HL-60 (cell line): ENCODE data around the gene ADGRL3.

Experiments used
- DNase-seq, 2 experiments: peaks; one replicate each; pipeline ENCODE4 v3.0.0-alpha.2; 2010 to 2020; ENCODE audit warnings: low read depth in 1 of 2, low spot score in 1 of 2
- H3K27ac ChIP-seq: fragments of 250-450 bp; sonication (Bioruptor Pico); replicated peaks from 2 replicates; pipeline ENCODE4 v1.5.1; 2020; ENCODE audit warnings: mild to moderate bottlenecking, moderate library complexity
- H3K27me3 ChIP-seq: fragments of 250-450 bp; sonication (Bioruptor Pico); 2 replicates; pipeline ENCODE4 v1.5.1; 2021; ENCODE audit warnings: mild to moderate bottlenecking, moderate library complexity; ENCODE audit not compliant: insufficient read depth, poor library complexity, severe bottlenecking
- H3K4me3 ChIP-seq: replicated peaks from 2 replicates; pipeline ENCODE4 v1.5.1; 2011; ENCODE audit warnings: mild to moderate bottlenecking, control low read depth, low read length; ENCODE audit not compliant: insufficient read depth
- CTCF ChIP-seq: IDR thresholded peaks from one replicate; pipeline ENCODE4 v1.5.1; 2011; ENCODE audit warnings: low read length, control low read depth, inconsistent platforms; ENCODE audit not compliant: insufficient read depth
- GABPA ChIP-seq: IDR thresholded peaks from 2 replicates; pipeline ENCODE4 v1.6.1; 2012; ENCODE audit warnings: low read depth
- POLR2AphosphoS5 ChIP-seq: IDR thresholded peaks from 2 replicates; pipeline ENCODE4 v1.6.1; 2012; ENCODE audit warnings: low read depth
- REST ChIP-seq: IDR thresholded peaks from 2 replicates; pipeline ENCODE4 v1.6.1; 2012; ENCODE audit warnings: low read depth; ENCODE audit not compliant: insufficient replicate concordance
- SPI1 ChIP-seq: IDR thresholded peaks from 2 replicates; pipeline ENCODE4 v1.6.1; 2012; ENCODE audit warnings: low read depth, mild to moderate bottlenecking, borderline replicate concordance

ADGRL3 gene

GRCh38 chr4:61212788-61213187, 12.7 kb downstream of the ADGRL3 start:
- TF ChIP-seq REST (no peak), GABPA (no peak), SPI1 (no peak)
- Histone ChIP-seq H3K27me3 (no peaks in the 10 kb centered on the region), H3K27ac (no peak overlapping the region), H3K4me3 (no peak overlapping the region)
- DNase-seq: no peak

GRCh38 chr4:61214680-61215079, 14.6 kb downstream of the ADGRL3 start:
- Histone ChIP-seq H3K27ac (no peak overlapping the region), H3K4me3 (no peak overlapping the region), H3K27me3 (no peaks in the 10 kb centered on the region)
- TF ChIP-seq POLR2AphosphoS5 (no peak), SPI1 (no peak), REST (no peak), CTCF (no peak), GABPA (no peak)
- no peak for DNase-seq

DNA sequence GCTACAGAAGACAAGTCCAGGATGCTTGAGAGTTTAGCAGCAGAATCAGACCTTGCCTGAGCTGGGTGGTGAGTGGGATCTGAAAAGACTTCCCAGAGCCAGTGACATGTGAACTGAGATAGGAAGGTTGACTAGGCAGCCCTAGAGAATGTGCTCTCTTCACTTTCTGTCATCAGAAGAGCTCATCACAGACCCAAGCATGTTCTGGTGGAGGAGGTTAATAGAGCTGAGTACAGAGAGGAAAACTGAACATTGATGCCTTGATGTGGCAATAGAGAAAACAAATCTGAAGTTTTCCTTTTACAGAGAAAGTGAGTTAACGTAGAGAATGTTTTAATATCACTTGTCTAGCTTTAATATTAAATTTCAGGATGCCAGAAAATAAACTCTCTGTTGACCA, 17.1 kb downstream of the ADGRL3 start:
- Histone ChIP-seq H3K27ac (no peak overlapping the region), H3K27me3 (no peaks in the 10 kb centered on the region), H3K4me3 (no peak overlapping the region)
- TF ChIP-seq GABPA (no peak), POLR2AphosphoS5 (no peak), SPI1 (no peak), CTCF (no peak), REST (no peak)
- no peak for DNase-seq

- no peak overlapping the region for H3K4me3 ChIP-seq
- H3K27me3 ChIP-seq: no peaks in the 10 kb centered on the region
- H3K27ac ChIP-seq: no peak overlapping the region
- DNase-seq: no peak
- TF ChIP-seq CTCF (no peak), REST (no peak), GABPA (no peak), SPI1 (no peak), POLR2AphosphoS5 (no peak)
These were observed 20.4 kb downstream of the ADGRL3 start for GRCh38 chr4:61220556-61220955.
